SH-SY5Y (cell line): ENCODE results near the gene CSHL1.

ENCODE experiments used
- GATA2 ChIP-seq: IDR thresholded peaks from 2 replicates; pipeline ENCODE4 v1.6.1; 2011; ENCODE audit warnings: mild to moderate bottlenecking, low read depth, low read length
- GATA3 ChIP-seq: IDR thresholded peaks from 2 replicates; pipeline ENCODE4 v1.6.1; 2011; ENCODE audit warnings: low read depth, mild to moderate bottlenecking, low read length, moderate library complexity

DNA sequence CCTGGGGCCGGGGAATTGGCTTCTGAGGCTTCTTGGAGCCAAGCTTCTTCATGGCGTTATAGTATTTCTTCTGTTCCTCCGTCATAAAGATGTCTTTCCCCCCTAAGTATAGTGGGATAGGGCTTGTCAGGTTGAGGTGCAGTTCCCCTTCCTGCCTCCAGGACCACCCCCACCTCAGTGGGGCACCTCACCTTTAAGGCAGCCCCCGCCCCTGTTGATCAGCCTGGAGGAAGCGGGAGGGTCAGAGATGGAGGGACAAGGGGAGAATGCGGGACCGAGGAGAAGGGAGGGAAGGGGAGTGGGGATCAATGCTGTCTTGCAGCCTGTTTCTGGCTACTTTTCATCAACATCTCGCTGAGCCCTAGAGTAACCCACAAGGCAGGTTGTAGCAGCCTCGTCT, 32.7 kb upstream of the CSHL1 start:
- TF ChIP-seq GATA2 (no peak), GATA3 (no peak)
